Trophoblast cell (in vitro differentiated cells and primary cell): Measurements from ENCODE around the gene PNPO.

ENCODE experiments used
- DNase-seq, 2 donors: peaks; one replicate each; pipeline ENCODE4 v3.0.0-alpha.2; 2016
- H2AFZ ChIP-seq: 2 replicates; pipeline ENCODE4 v1.6.1; 2013; ENCODE audit warnings: low read length, moderate library complexity, mild to moderate bottlenecking; ENCODE audit not compliant: insufficient read depth, poor library complexity
- H2AK5ac ChIP-seq: 2 replicates; pipeline ENCODE4 v1.6.1; 2013; ENCODE audit warnings: mild to moderate bottlenecking, low read length
- H2BK120ac ChIP-seq: 2 replicates; pipeline ENCODE4 v1.6.1; 2013; ENCODE audit warnings: low read length, mild to moderate bottlenecking, moderate library complexity; ENCODE audit not compliant: insufficient read depth, poor library complexity
- H2BK12ac ChIP-seq: 2 replicates; pipeline ENCODE4 v1.6.1; 2013; ENCODE audit warnings: mild to moderate bottlenecking, low read length, moderate library complexity
- H2BK5ac ChIP-seq: 2 replicates; pipeline ENCODE4 v1.6.1; 2013; ENCODE audit warnings: low read length, low read depth, moderate library complexity, mild to moderate bottlenecking; ENCODE audit not compliant: poor library complexity
- H3K14ac ChIP-seq: 2 replicates; pipeline ENCODE4 v1.6.1; 2013; ENCODE audit warnings: mild to moderate bottlenecking, low read length
- H3K18ac ChIP-seq: 2 replicates; pipeline ENCODE4 v1.6.1; 2013; ENCODE audit warnings: mild to moderate bottlenecking, low read length
- H3K23ac ChIP-seq: 2 replicates; pipeline ENCODE4 v1.6.1; 2013; ENCODE audit warnings: low read length
- H3K27ac ChIP-seq: 2 replicates; pipeline ENCODE4 v1.5.1; 2013; ENCODE audit warnings: low read depth, mild to moderate bottlenecking, inconsistent platforms, low read length, moderate library complexity
- H3K27me3 ChIP-seq: 2 replicates; pipeline ENCODE4 v1.6.1; 2013; ENCODE audit warnings: inconsistent platforms, mild to moderate bottlenecking, low read length, moderate library complexity; ENCODE audit not compliant: insufficient read depth
- H3K36me3 ChIP-seq, 2 experiments: 1 replicate in 1 of 2; 2 replicates in 1 of 2; pipeline ENCODE4 v1.6.1; 2013; ENCODE audit warnings: low read length in 2 of 2, mild to moderate bottlenecking in 2 of 2, moderate library complexity in 1 of 2; ENCODE audit not compliant: insufficient read depth in 2 of 2, control insufficient read depth in 1 of 2
- H3K4ac ChIP-seq: 2 replicates; pipeline ENCODE4 v1.6.1; 2013; ENCODE audit warnings: low read depth, mild to moderate bottlenecking, low read length, moderate library complexity
- H3K4me1 ChIP-seq, 2 experiments: 1 replicate in 1 of 2; 2 replicates in 1 of 2; pipeline ENCODE4 v1.6.1; 2013; ENCODE audit warnings: low read length in 2 of 2, mild to moderate bottlenecking in 2 of 2, moderate library complexity in 1 of 2; ENCODE audit not compliant: insufficient read depth in 2 of 2, control insufficient read depth in 1 of 2
- H3K4me2 ChIP-seq: 2 replicates; pipeline ENCODE4 v1.6.1; 2013; ENCODE audit warnings: inconsistent platforms, mild to moderate bottlenecking, low read length, moderate library complexity
- H3K4me3 ChIP-seq: 2 replicates; pipeline ENCODE4 v1.5.1; 2013; ENCODE audit warnings: mild to moderate bottlenecking, low read depth, low read length, inconsistent platforms
- H3K79me1 ChIP-seq: one replicate; pipeline ENCODE4 v1.6.1; 2013; ENCODE audit warnings: low read length
- H3K79me2 ChIP-seq: 2 replicates; pipeline ENCODE4 v1.6.1; 2013; ENCODE audit warnings: low read length, mild to moderate bottlenecking; ENCODE audit not compliant: control insufficient read depth, insufficient read depth, poor library complexity
- H3K9ac ChIP-seq: 2 replicates; pipeline ENCODE4 v1.6.1; 2013; ENCODE audit warnings: mild to moderate bottlenecking, low read length
- H3K9me3 ChIP-seq: 2 replicates; pipeline ENCODE4 v1.6.1; 2013; ENCODE audit warnings: low read depth, mild to moderate bottlenecking, control low read depth, inconsistent platforms, low read length; ENCODE audit not compliant: insufficient read depth
- H4K12ac ChIP-seq: 2 replicates; pipeline ENCODE4 v1.6.1; 2013; ENCODE audit warnings: low read depth, mild to moderate bottlenecking, low read length, moderate library complexity
- H4K8ac ChIP-seq: 2 replicates; pipeline ENCODE4 v1.6.1; 2013; ENCODE audit warnings: low read depth, mild to moderate bottlenecking, low read length, moderate library complexity
- H4K91ac ChIP-seq: one replicate; pipeline ENCODE4 v1.6.1; 2013; ENCODE audit warnings: low read depth, mild to moderate bottlenecking, low read length, moderate library complexity
- WGBS: extraction: QIAGEN DNeasy Blood & Tissue Kit; methylation state at CpG from one replicate; pipeline ENCODE4 v1.1.7; 2013; ENCODE audit warnings: missing lambda C conversion rate; ENCODE audit not compliant: insufficient read length, insufficient coverage; ENCODE audit errors: extremely low coverage; 5-methylcytosine and 5-hydroxymethylcytosine counted together

PNPO gene

GRCh38 chr17:47942096-47942510 is 732 bp downstream of the PNPO start:
- Histone ChIP-seq H2BK5ac (no peak overlapping the region), H3K14ac (no peak overlapping the region), H3K9me3 (peaks cover 2% of the 10 kb centered on the region), H3K27me3 (no peaks in the 10 kb centered on the region), H2BK12ac (no peak overlapping the region), H3K36me3 (no peaks in the 10 kb centered on the region), H3K23ac (no peak overlapping the region), H3K4me3 (no peak overlapping the region), H3K18ac (no peak overlapping the region), H4K8ac (no peak overlapping the region), H3K79me2 (no peaks in the 10 kb centered on the region), H3K79me1 (peaks cover 3% of the 10 kb centered on the region), H2AK5ac (no peak overlapping the region), H3K4me2 (peak overlapping the region; percentile 60), H3K27ac (no peak overlapping the region), H3K9ac (no peak overlapping the region), H4K12ac (no peak overlapping the region), H2BK120ac (no peak overlapping the region), H2AFZ (no peak overlapping the region), H4K91ac (no peak overlapping the region), H3K4ac (no peak overlapping the region), H3K4me1 (peaks cover 0 to 8% of the 10 kb centered on the region in 2 experiments)
- DNase-seq, result no peak
- no CpG with 5 or more reads among the region's 5 CpGs for WGBS

GRCh38 chr17:47942568-47942967 is 1.2 kb downstream of the PNPO start:
- Histone ChIP-seq H3K23ac (no peak overlapping the region), H2AFZ (no peak overlapping the region)
- no CpG with 5 or more reads among the region's 6 CpGs for WGBS

DNA sequence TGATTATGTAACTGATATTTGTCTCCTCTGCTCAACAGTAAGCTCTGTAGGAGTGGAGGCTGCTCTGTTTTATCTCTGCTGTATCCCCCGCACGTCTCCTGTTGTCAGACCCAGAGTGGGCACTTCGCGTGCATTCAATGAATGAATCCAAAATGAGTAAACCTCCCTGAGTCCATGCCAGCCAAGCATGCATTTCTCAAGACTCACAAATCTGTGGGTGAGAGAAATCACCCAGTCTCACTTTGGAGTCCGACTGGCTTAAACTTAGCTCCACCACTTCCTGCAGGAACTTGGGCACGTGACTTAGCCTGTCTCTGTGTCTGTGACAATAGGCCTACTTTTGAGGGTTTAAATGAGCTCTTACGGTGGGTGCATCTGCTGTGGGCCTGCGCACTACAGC is 3.7 kb downstream of the PNPO start:
- no peak overlapping the region for H2AK5ac ChIP-seq
- H3K4me1 ChIP-seq, result peaks cover 0 to 10% of the 10 kb centered on the region in 2 experiments
- H4K91ac ChIP-seq, result no peak overlapping the region
- peaks cover 3% of the 10 kb centered on the region for H3K79me1 ChIP-seq
- no peaks in the 10 kb centered on the region for H3K79me2 ChIP-seq
- H2BK12ac ChIP-seq, result no peak overlapping the region
- H3K27me3 ChIP-seq, result no peaks in the 10 kb centered on the region
- no peak overlapping the region for H3K18ac ChIP-seq
- H2BK120ac ChIP-seq, result no peak overlapping the region
- no peak overlapping the region for H3K9ac ChIP-seq
- no peak overlapping the region for H4K12ac ChIP-seq
- H4K8ac ChIP-seq, result no peak overlapping the region
- H3K14ac ChIP-seq, result no peak overlapping the region
- no peak overlapping the region for H2AFZ ChIP-seq
- no peak overlapping the region for H3K4me2 ChIP-seq
- no peak overlapping the region for H3K23ac ChIP-seq
- WGBS, result no CpG with 5 or more reads among the region's 8 CpGs
- peaks cover 2% of the 10 kb centered on the region for H3K9me3 ChIP-seq
- H3K27ac ChIP-seq, result no peak overlapping the region
- no peak overlapping the region for H3K4ac ChIP-seq
- peak in 1 of 2 donors; percentile 7 for DNase-seq
- no peak overlapping the region for H2BK5ac ChIP-seq
- no peak overlapping the region for H3K4me3 ChIP-seq
- H3K36me3 ChIP-seq, result no peaks in the 10 kb centered on the region

More at GRCh38 chr17:47942568-47942967, 1.2 kb downstream of the PNPO start:
- no peaks in the 10 kb centered on the region for H3K27me3 ChIP-seq
- H3K14ac ChIP-seq, result no peak overlapping the region
- no peaks in the 10 kb centered on the region for H3K79me2 ChIP-seq
- no peak overlapping the region for H3K9ac ChIP-seq
- H3K4ac ChIP-seq, result no peak overlapping the region
- H2BK12ac ChIP-seq, result no peak overlapping the region
- no peak overlapping the region for H2BK120ac ChIP-seq
- no peak overlapping the region for H2AK5ac ChIP-seq
- no peak overlapping the region for H3K4me2 ChIP-seq
- peaks cover 2% of the 10 kb centered on the region for H3K9me3 ChIP-seq
- no peak for DNase-seq
- H3K36me3 ChIP-seq, result no peaks in the 10 kb centered on the region
- peaks cover 0 to 8% of the 10 kb centered on the region in 2 experiments for H3K4me1 ChIP-seq
- no peak overlapping the region for H3K18ac ChIP-seq
- H4K12ac ChIP-seq, result no peak overlapping the region
- no peak overlapping the region for H3K27ac ChIP-seq
- H2BK5ac ChIP-seq, result no peak overlapping the region
- no peak overlapping the region for H3K4me3 ChIP-seq
- H4K91ac ChIP-seq, result no peak overlapping the region
- no peak overlapping the region for H4K8ac ChIP-seq
- peaks cover 3% of the 10 kb centered on the region for H3K79me1 ChIP-seq

DNA sequence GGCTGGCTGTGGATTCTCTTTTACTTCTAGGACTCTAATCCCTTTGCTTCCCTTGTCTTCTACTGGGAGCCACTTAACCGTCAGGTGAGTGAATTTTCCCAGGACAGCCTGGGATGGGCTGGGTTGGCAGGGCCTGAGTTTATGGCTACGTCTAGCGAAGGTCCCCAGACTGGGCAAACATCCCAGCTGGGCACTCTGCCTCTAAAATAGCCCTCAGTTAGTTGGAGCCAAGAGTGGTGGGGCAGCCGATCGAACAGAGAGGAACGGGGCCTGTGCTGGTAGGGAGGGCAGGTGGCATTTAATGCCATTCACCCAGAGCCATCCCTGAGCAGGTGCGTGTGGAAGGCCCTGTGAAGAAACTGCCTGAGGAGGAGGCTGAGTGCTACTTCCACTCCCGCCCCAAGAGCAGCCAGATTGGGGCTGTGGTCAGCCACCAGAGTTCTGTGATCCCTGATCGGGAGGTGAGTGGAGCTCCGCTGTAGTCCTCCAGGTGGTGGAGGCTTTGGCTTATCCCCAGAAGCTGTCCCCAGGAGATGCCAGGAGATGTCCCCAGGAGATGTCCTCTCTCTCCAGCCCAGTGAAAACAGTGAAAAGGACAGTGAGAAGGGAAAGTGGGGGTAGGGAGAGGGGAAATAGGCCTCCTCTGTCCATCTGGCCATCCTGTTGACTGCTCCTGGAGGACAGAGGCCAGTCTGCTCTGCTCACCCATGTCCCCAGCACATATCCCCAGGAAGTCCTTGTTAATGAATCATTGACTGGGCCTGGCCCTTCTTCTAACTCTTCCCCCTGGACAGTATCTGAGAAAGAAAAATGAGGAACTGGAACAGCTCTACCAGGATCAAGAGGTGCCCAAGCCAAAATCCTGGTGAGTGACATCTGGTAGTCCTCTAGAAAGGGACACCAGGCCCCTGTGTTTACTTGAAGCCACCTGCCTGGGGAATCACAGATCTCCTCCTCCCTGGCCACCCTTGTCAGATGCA is 4.4 kb downstream of the PNPO start:
- Histone ChIP-seq H3K27ac (no peak overlapping the region), H4K12ac (no peak overlapping the region), H3K79me1 (peaks cover 3% of the 10 kb centered on the region), H3K14ac (no peak overlapping the region), H3K36me3 (no peaks in the 10 kb centered on the region), H3K27me3 (no peaks in the 10 kb centered on the region), H3K9ac (no peak overlapping the region), H2BK120ac (no peak overlapping the region), H2AK5ac (no peak overlapping the region), H2BK5ac (no peak overlapping the region), H3K4me2 (no peak overlapping the region), H4K8ac (no peak overlapping the region), H3K18ac (no peak overlapping the region), H2AFZ (no peak overlapping the region), H2BK12ac (no peak overlapping the region), H3K79me2 (no peaks in the 10 kb centered on the region), H3K4ac (no peak overlapping the region), H4K91ac (peak overlapping the region; percentile 25), H3K4me3 (no peak overlapping the region), H3K23ac (no peak overlapping the region), H3K4me1 (peaks cover 0 to 10% of the 10 kb centered on the region in 2 experiments), H3K9me3 (peaks cover under 1% of the 10 kb centered on the region)
- DNase-seq, result no peak
- WGBS, result no CpG with 5 or more reads among the region's 10 CpGs
